CD14-positive monocyte (primary cell): ENCODE measurements around the gene PRLR. TPM values are rescaled to one million over a fixed set of nuclear protein-coding genes. Genes with fewer than 3 reads are reported as not detected.
A peak's percentile ranks its signal among the peaks of the same experiment; 100 is the strongest.

Experiments used
- DNase-seq, 3 donors: peaks; one replicate each; pipeline ENCODE4 v3.0.0-alpha.2; 2011 to 2022
- H2AFZ ChIP-seq: 2 replicates; pipeline ENCODE4 v1.6.0; 2012; ENCODE audit warnings: mild to moderate bottlenecking, low read depth, low read length, inconsistent platforms; ENCODE audit not compliant: insufficient read depth, poor library complexity, severe bottlenecking
- H3K27ac ChIP-seq, 2 donors: 1 replicate in 1 of 2; 2 replicates in 1 of 2; pipeline ENCODE4 v1.5.1; 2012 to 2013; ENCODE audit warnings: low read length in 2 of 2, control low read depth in 1 of 2, inconsistent platforms in 1 of 2, low read depth in 1 of 2, mild to moderate bottlenecking in 1 of 2
- H3K27me3 ChIP-seq, 2 donors: one replicate each; pipeline versions ENCODE4 v1.6.0 to v1.6.1; 2011 to 2013; ENCODE audit warnings: low read length in 2 of 2; ENCODE audit not compliant: control insufficient read depth in 2 of 2, insufficient read depth in 2 of 2
- H3K36me3 ChIP-seq, 2 donors: replicated peaks in 1 of 2; 1 replicate in 1 of 2; 2 replicates in 1 of 2; pipeline versions ENCODE4 v1.5.1 to v1.6.1; 2012 to 2013; ENCODE audit warnings: low read length in 2 of 2, control low read depth in 1 of 2, inconsistent platforms in 1 of 2, mild to moderate bottlenecking in 1 of 2; ENCODE audit not compliant: insufficient read depth in 2 of 2, control insufficient read depth in 1 of 2
- H3K4me1 ChIP-seq, 2 donors: 1 replicate in 1 of 2; 2 replicates in 1 of 2; pipeline versions ENCODE4 v1.5.1 to v1.6.1; 2012 to 2013; ENCODE audit warnings: low read length in 2 of 2, control low read depth in 1 of 2, inconsistent platforms in 1 of 2, mild to moderate bottlenecking in 1 of 2, moderate library complexity in 1 of 2; ENCODE audit not compliant: insufficient read depth in 2 of 2, control insufficient read depth in 1 of 2
- H3K4me2 ChIP-seq: replicated peaks from 2 replicates; pipeline ENCODE3; 2012; ENCODE audit warnings: low read length, moderate library complexity, mild to moderate bottlenecking; ENCODE audit not compliant: poor library complexity, severe bottlenecking; ENCODE audit errors: extremely low read depth
- H3K4me3 ChIP-seq, 3 experiments: fragments of 200-600 bp in 1 of 3; sonication (generic) in 1 of 3; replicated peaks in 1 of 3; 1 replicate in 2 of 3; 2 replicates in 1 of 3; pipeline ENCODE4 v1.5.1; 2011 to 2013; ENCODE audit warnings: low read length in 3 of 3, mild to moderate bottlenecking in 3 of 3, control low read depth in 2 of 3, low read depth in 2 of 3, inconsistent platforms in 1 of 3, moderate library complexity in 1 of 3
- H3K79me2 ChIP-seq: 2 replicates; pipeline ENCODE4 v1.6.0; 2012; ENCODE audit warnings: mild to moderate bottlenecking, control low read depth, inconsistent platforms, low read length, moderate library complexity; ENCODE audit not compliant: insufficient read depth
- H3K9ac ChIP-seq: 2 replicates; pipeline ENCODE4 v1.6.0; 2017; ENCODE audit warnings: low read length, mild to moderate bottlenecking; ENCODE audit not compliant: insufficient read depth, poor library complexity, severe bottlenecking
- H3K9me3 ChIP-seq, 2 donors: replicated peaks in 1 of 2; 1 replicate in 1 of 2; 2 replicates in 1 of 2; pipeline versions ENCODE4 v1.5.1 to v1.6.1; 2012 to 2013; ENCODE audit warnings: low read length in 2 of 2, control low read depth in 1 of 2; ENCODE audit not compliant: control insufficient read depth in 1 of 2, insufficient read depth in 1 of 2
- H4K20me1 ChIP-seq: 2 replicates; pipeline ENCODE4 v1.6.0; 2012; ENCODE audit warnings: mild to moderate bottlenecking, low read length, control low read depth, moderate library complexity; ENCODE audit not compliant: insufficient read depth
- H3K27ac Mint-ChIP-seq, 7 donors: one replicate each; pipeline ENCODE4 v1.8.0; 2020; ENCODE audit warnings: mild to moderate bottlenecking in 7 of 7, mixed read lengths in 7 of 7, moderate library complexity in 6 of 7, inconsistent platforms in 2 of 7
- H3K27me3 Mint-ChIP-seq, 3 donors: one replicate each; pipeline ENCODE4 v1.8.0; 2021 to 2022; ENCODE audit warnings: low read depth in 3 of 3, mild to moderate bottlenecking in 3 of 3, mixed read lengths in 3 of 3, moderate library complexity in 3 of 3, inconsistent platforms in 1 of 3
- H3K36me3 Mint-ChIP-seq, 2 donors: one replicate each; pipeline ENCODE4 v1.8.0; 2020; ENCODE audit warnings: mixed read lengths in 2 of 2, inconsistent platforms in 1 of 2, mild to moderate bottlenecking in 1 of 2
- H3K4me1 Mint-ChIP-seq: one replicate; pipeline ENCODE4 v1.8.0; 2020; ENCODE audit warnings: mild to moderate bottlenecking, mixed read lengths
- H3K4me3 Mint-ChIP-seq, 2 donors: one replicate each; pipeline ENCODE4 v1.8.0; 2020; ENCODE audit warnings: mild to moderate bottlenecking in 2 of 2, mixed read lengths in 2 of 2, moderate library complexity in 1 of 2
- H3K9me3 Mint-ChIP-seq, 7 donors: one replicate each; pipeline ENCODE4 v1.8.0; 2020 to 2022; ENCODE audit warnings: mixed read lengths in 7 of 7, mild to moderate bottlenecking in 6 of 7, moderate library complexity in 6 of 7, inconsistent platforms in 2 of 7
- WGBS: methylation state at CpG from one replicate; pipeline ENCODE4 v1.1.5; 2013; ENCODE audit warnings: missing lambda C conversion rate; ENCODE audit not compliant: insufficient coverage; 5-methylcytosine and 5-hydroxymethylcytosine counted together
- intact Hi-C, 2 donors: fragments of 100-400 bp; cut with micrococcal nuclease; formaldehyde crosslinking; loops; one replicate each; pipeline versions ENCODE4 v1.15.0 to v1.15.1; 2023
- polyA plus RNA-seq, 3 donors: library from polyadenylated mRNA; depleted of rRNA in 1 of 3; unstranded in 2 of 3; stranded (reverse) in 1 of 3; fragments of 300-500 nt in 2 of 3; fragments of >200 nt in 1 of 3; fragmentation: Illumina TruSeq in 2 of 3; gene quantifications; 1 replicate in 2 of 3; 2 replicates in 1 of 3; pipeline ENCODE4 v1.2.3, GENCODE V29; 2012 to 2021
- TF ChIP-seq, protein P1 (sequence below): fragments of 200-600 bp; IDR thresholded peaks from one replicate; pipeline ENCODE4 v1.8.0; 2022; ENCODE audit warnings: antibody characterized with exemption, mild to moderate bottlenecking

The PRLR gene
- polyA plus RNA-seq, 3 donors, result 0.12 to 1.7 (median 0.88) TPM

DNA sequence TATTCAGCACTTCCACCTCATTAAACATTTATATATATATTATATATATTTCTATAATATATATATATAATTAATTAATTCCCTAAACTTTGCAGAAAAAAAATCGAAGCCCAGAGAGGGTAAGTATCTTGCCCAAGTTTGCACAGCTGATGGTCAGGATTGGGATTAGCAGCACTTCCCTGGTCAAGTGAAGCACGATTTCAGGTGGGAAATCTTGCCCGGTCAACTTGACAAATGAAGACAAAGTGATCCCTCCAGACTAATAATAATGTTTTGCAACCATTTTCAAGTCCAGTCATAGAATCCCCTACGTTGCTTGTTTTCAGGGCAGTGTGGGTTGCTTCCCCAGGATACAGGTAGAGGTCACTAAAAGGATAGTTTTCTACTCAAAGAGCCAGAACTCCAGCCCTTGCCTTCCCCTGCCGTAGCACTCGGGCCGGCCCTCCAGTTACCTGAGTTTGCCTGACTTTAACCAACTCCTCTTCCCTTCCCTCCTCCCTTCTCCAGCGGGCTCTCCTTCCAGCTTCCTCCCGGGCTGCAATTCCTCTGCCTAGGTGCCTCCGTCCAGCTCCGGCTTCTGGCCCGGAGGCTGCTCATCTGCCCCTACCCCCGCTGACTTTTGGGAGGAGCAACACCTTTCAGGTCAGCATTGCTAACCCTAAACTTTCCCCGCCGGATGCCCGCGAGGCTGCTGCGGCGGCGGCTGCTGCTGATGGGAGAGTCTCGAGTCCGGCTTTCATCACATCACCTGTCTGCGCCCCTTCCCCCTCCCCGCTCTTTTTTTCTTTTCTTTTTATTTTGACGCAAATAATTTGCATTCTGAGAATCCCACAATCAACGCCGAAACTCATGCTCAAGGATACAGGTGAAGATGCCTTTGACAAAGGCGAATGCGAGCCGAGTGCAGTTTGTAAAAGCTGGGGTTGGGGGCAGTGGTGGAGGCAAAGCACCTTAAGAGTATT lies 930 bp downstream of the PRLR start:
- WGBS, result 2% methylated on average over 24 of the region's 30 CpGs
- Histone ChIP-seq H3K4me3 (peak overlapping the region; percentile 61 to 88 (median 64)), H3K4me1 (peaks cover 23 to 34% of the 10 kb centered on the region in 2 donors), H3K79me2 (peaks cover 57% of the 10 kb centered on the region), H3K4me2 (peak overlapping the region; percentile 86), H2AFZ (peak overlapping the region; percentile 90), H3K36me3 (no peaks in the 10 kb centered on the region), H4K20me1 (no peaks in the 10 kb centered on the region), H3K27me3 (no peaks in the 10 kb centered on the region), H3K9me3 (no peaks in the 10 kb centered on the region), H3K9ac (peak overlapping the region; percentile 86), H3K27ac (peak overlapping the region in 1 of 2 donors; percentile 88)
- Mint-ChIP-seq H3K27ac (peak overlapping the region; percentile 33 to 90 (median 85)), H3K4me3 (peak overlapping the region; percentile 96 to 99), H3K27me3 (peaks cover 0 to 5% (median 4%) of the 10 kb centered on the region in 3 donors), H3K9me3 (peaks cover 0 to 2% (median 0%) of the 10 kb centered on the region in 7 donors), H3K36me3 (peaks cover 4 to 6% of the 10 kb centered on the region in 2 donors), H3K4me1 (peaks cover 55% of the 10 kb centered on the region)
- peak; percentile 10 to 37 (median 33) for DNase-seq
- intact Hi-C loops, result no loop called here
- TF ChIP-seq, protein P1, sequence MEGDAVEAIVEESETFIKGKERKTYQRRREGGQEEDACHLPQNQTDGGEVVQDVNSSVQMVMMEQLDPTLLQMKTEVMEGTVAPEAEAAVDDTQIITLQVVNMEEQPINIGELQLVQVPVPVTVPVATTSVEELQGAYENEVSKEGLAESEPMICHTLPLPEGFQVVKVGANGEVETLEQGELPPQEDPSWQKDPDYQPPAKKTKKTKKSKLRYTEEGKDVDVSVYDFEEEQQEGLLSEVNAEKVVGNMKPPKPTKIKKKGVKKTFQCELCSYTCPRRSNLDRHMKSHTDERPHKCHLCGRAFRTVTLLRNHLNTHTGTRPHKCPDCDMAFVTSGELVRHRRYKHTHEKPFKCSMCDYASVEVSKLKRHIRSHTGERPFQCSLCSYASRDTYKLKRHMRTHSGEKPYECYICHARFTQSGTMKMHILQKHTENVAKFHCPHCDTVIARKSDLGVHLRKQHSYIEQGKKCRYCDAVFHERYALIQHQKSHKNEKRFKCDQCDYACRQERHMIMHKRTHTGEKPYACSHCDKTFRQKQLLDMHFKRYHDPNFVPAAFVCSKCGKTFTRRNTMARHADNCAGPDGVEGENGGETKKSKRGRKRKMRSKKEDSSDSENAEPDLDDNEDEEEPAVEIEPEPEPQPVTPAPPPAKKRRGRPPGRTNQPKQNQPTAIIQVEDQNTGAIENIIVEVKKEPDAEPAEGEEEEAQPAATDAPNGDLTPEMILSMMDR, result peak; percentile 16

DNA sequence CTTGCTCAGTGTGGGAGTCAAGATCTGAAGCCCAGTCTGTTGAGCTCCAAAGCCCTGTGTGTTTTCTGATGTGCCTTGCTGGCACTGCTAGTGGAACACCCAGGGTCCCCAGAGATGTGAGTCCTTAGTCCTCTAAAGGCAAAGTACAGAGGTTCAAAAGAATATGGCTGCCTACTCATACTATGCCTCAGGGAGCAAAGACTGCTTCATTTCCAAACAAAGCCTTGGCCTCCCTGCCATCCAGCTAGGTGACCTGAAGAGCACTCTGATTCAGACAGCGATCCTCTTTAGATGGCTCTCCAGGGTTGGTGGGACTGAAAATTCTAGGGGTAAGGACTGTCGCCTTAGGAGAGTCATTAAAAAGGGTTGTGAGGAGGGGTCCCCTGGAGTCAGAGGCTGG lies 2.0 kb downstream of the PRLR start:
- intact Hi-C loops, result no loop called here
- no peaks in the 10 kb centered on the region for H3K27me3 ChIP-seq
- H3K4me3 ChIP-seq, result no peak overlapping the region
- H3K9ac ChIP-seq, result no peak overlapping the region
- WGBS, result 0% methylated on average over 1 of the region's 2 CpGs
- H3K79me2 ChIP-seq, result peaks cover 67% of the 10 kb centered on the region
- no peaks in the 10 kb centered on the region for H3K9me3 ChIP-seq
- Mint-ChIP-seq H3K4me1 (peaks cover 65% of the 10 kb centered on the region), H3K36me3 (peaks cover 6 to 11% of the 10 kb centered on the region in 2 donors), H3K27ac (peak overlapping the region in 1 of 7 donors; percentile 12), H3K4me3 (peak overlapping the region; percentile 37 to 47), H3K9me3 (peaks cover 0 to 2% (median 0%) of the 10 kb centered on the region in 7 donors), H3K27me3 (peaks cover 2 to 5% (median 4%) of the 10 kb centered on the region in 3 donors)
- no peaks in the 10 kb centered on the region for H4K20me1 ChIP-seq
- H3K4me1 ChIP-seq, result peaks cover 27 to 43% of the 10 kb centered on the region in 2 donors
- no peaks in the 10 kb centered on the region for H3K36me3 ChIP-seq
- H3K4me2 ChIP-seq, result no peak overlapping the region
- TF ChIP-seq, protein P1, result no peak
- no peak overlapping the region for H2AFZ ChIP-seq
- no peak overlapping the region for H3K27ac ChIP-seq
- no peak for DNase-seq
